GM12878 (cell line): ENCODE data around the gene UBXN10. TPM values are rescaled to one million over a fixed set of nuclear protein-coding genes. Genes with fewer than 3 reads are reported as not detected.
"Not testable (repeated sequence)": the region's sequence is repeated elsewhere in the genome, so short reads cannot be mapped to it uniquely, and the experiment has no call there.

Experiments used
- ATAC-seq: fragments of 200-7000 bp; cut with Tn5 transposase; 3 replicates; pipeline ENCODE4 v1.9.1; 2020; ENCODE audit warnings: mild to moderate bottlenecking, moderate library complexity
- BruUV-seq: library from RNA; stranded (reverse); fragments of 400-500 nt; replicated peaks from 2 replicates; lab custom pipeline; 2021; lab: Mats Ljungman, UMichigan
- CTCF ChIA-PET: fragments of 300-600 bp; sonication (Branson Sonifier 250); formaldehyde crosslinking; extraction: SDS; loops from one replicate; lab custom pipeline; 2021; ENCODE audit warnings: inconsistent platforms; lab: Yijun Ruan, JAX
- POLR2A ChIA-PET: fragments of 350-600 bp; formaldehyde crosslinking; extraction: SDS; loops from one replicate; lab custom pipeline; 2021; ENCODE audit warnings: inconsistent platforms; lab: Charles Lee
- RAD21 ChIA-PET: fragments of 300-600 bp; sonication (Branson Sonifier 250); formaldehyde crosslinking; loops from one replicate; lab custom pipeline; 2023; ENCODE audit warnings: antibody characterized with exemption; ENCODE audit not compliant: unreplicated experiment; lab: Charles Lee
- SMC1A ChIA-PET: fragments of 300-600 bp; sonication (Branson Sonifier 250); formaldehyde crosslinking; loops from one replicate; lab custom pipeline; 2023; ENCODE audit not compliant: unreplicated experiment, uncharacterized antibody; lab: Charles Lee
- DNase-seq: peaks from one replicate; pipeline ENCODE4 v3.0.0-alpha.2; 2011; ENCODE audit warnings: low read depth, low spot score
- FAIRE-seq: peaks from 3 replicates; lab custom pipeline; 2011; peaks lifted over from hg19 to GRCh38; lab: Jason Lieb, UNC
- H2AFZ ChIP-seq: 2 replicates; pipeline ENCODE4 v1.6.0; 2011; ENCODE audit warnings: low read depth, low read length, control low read depth; ENCODE audit not compliant: control insufficient read depth
- H3K27ac ChIP-seq: 2 replicates; pipeline ENCODE4 v1.5.1; 2011; ENCODE audit warnings: control low read depth; ENCODE audit not compliant: control insufficient read depth, insufficient read depth
- H3K27me3 ChIP-seq, 2 experiments: replicated peaks in 1 of 2; 2 replicates each; pipeline versions ENCODE4 v1.6.0 to v1.6.1; 2011; ENCODE audit warnings: low read length in 1 of 2; ENCODE audit not compliant: control insufficient read depth in 2 of 2, insufficient read depth in 2 of 2
- H3K36me3 ChIP-seq, 2 experiments: 2 replicates each; pipeline ENCODE4 v1.5.1; 2011; ENCODE audit warnings: low read length in 1 of 2; ENCODE audit not compliant: control insufficient read depth in 2 of 2, insufficient read depth in 2 of 2
- H3K4me1 ChIP-seq: 2 replicates; pipeline ENCODE4 v1.6.1; 2011; ENCODE audit warnings: mild to moderate bottlenecking, low read length, moderate library complexity, mixed read lengths; ENCODE audit not compliant: control insufficient read depth, insufficient read depth
- H3K4me2 ChIP-seq: 2 replicates; pipeline ENCODE4 v1.6.0; 2011; ENCODE audit warnings: control low read depth; ENCODE audit not compliant: control insufficient read depth, insufficient read depth
- H3K4me3 ChIP-seq: fragments of 200-600 bp; sonication (generic); 2 replicates; pipeline ENCODE4 v1.5.1; 2016
- H3K79me2 ChIP-seq: 2 replicates; pipeline ENCODE4 v1.6.0; 2011; ENCODE audit warnings: low read length; ENCODE audit not compliant: control insufficient read depth, insufficient read depth
- H3K9ac ChIP-seq: 2 replicates; pipeline ENCODE4 v1.8.0; 2011; ENCODE audit warnings: low read length, control low read depth, mixed read lengths; ENCODE audit not compliant: control insufficient read depth, insufficient read depth
- H3K9me3 ChIP-seq: replicated peaks from 3 replicates; pipeline ENCODE4 v1.5.1; 2011; ENCODE audit warnings: mild to moderate bottlenecking, low read length; ENCODE audit not compliant: control insufficient read depth, insufficient read depth
- H4K20me1 ChIP-seq: 2 replicates; pipeline ENCODE4 v1.6.0; 2011; ENCODE audit not compliant: control insufficient read depth, insufficient read depth
- EED ChIP-seq: sonication (generic); IDR thresholded peaks from 2 replicates; pipeline ENCODE4 v1.6.1; 2016; ENCODE audit warnings: antibody characterized with exemption, low read depth
- NFIC ChIP-seq: IDR thresholded peaks from 2 replicates; pipeline ENCODE4 v1.6.1; 2012; ENCODE audit warnings: low read depth, mild to moderate bottlenecking, inconsistent platforms, low read length, moderate library complexity
- RB1 ChIP-seq: fragments of 450-650 bp; formaldehyde crosslinking; IDR thresholded peaks from 2 replicates; pipeline ENCODE4 v1.6.1; 2017; ENCODE audit warnings: mild to moderate bottlenecking, borderline replicate concordance
- TCF12 ChIP-seq: IDR thresholded peaks from 2 replicates; pipeline ENCODE4 v1.6.1; 2011; ENCODE audit warnings: low read depth, mild to moderate bottlenecking, low read length
- ZNF622 ChIP-seq: fragments of 450-650 bp; IDR thresholded peaks from 2 replicates; pipeline ENCODE4 v1.6.1; 2017; ENCODE audit warnings: mild to moderate bottlenecking, inconsistent platforms
- WGBS: methylation state at CpG from one replicate; pipeline ENCODE4 v1.1.6; 2016; ENCODE audit warnings: low lambda C conversion rate; ENCODE audit not compliant: insufficient replicate concordance, insufficient coverage; ENCODE audit errors: missing lambda C conversion rate; 5-methylcytosine and 5-hydroxymethylcytosine counted together
- in situ Hi-C: fragments of 300-500 bp; cut with MboI; formaldehyde crosslinking; loops from 9 replicates; pipeline ENCODE4 v1.14.3; 2018; ENCODE audit warnings: mixed read lengths
- intact Hi-C: fragments of 100-400 bp; cut with micrococcal nuclease; formaldehyde crosslinking; loops from one replicate; pipeline ENCODE4 v1.14.2; 2022; ENCODE audit not compliant: unreplicated experiment
- polyA plus RNA-seq, 11 experiments: library from polyadenylated mRNA; depleted of rRNA in 4 of 11; unstranded in 6 of 11; stranded (reverse) in 5 of 11; fragments of >200 nt; fragmentation: Nextera tagmentation in 4 of 11; fragmentation: Illumina TruSeq in 1 of 11; extraction: Ambion mirVana in 4 of 11; extraction: Trizol in 1 of 11; gene quantifications; 1 replicate in 1 of 11; 2 replicates in 10 of 11; pipeline versions ENCODE4 v1.2.1 to v1.2.3, GENCODE V29; 2011 to 2016; ENCODE audit warnings: inconsistent platforms in 2 of 11, missing spikeins in 2 of 11, low read depth in 1 of 11
- total RNA-seq, 4 experiments: library from RNA; depleted of rRNA in 3 of 4; stranded (reverse); fragments of >200 nt in 3 of 4; fragmentation: Illumina TruSeq in 1 of 4; extraction: Trizol in 1 of 4; gene quantifications; 2 replicates each; pipeline versions ENCODE4 v1.2.1 to v1.2.3, GENCODE V29; 2013 to 2021

UBXN10 gene
- total and polyA plus RNA-seq, 10 of the 15 experiments (the other 5 are each of a cell fraction or from before 2014, with no cell fraction given) = 0.03 to 0.15 (median 0.06) TPM; not detected in 7

DNA sequence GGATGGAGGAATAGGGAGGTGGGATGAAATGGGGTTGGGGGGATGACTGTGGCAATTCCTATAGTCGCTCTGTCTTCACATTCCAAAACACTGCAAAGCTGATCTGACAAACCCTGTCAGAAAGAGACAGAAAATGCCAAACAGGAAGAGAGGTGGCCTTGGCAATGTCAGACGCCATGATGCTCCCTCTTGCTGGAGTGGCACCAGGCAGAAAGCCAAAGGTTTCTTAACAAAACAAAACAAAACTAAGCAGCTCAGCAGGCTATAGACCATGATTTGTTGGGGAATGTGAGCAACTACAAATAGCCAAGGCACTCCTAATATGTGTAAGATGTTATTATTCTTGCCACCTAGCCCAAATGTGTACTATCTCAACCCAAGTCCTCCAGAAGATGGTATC is 43.3 kb downstream of the UBXN10 start:
- DNase-seq = no peak
- no peak for ATAC-seq
- H3K4me3 ChIP-seq = no peak overlapping the region
- H3K36me3 ChIP-seq = no peaks in the 10 kb centered on the region
- intact Hi-C loops = no loop called here
- no peak overlapping the region for H3K27ac ChIP-seq
- no peaks in the 10 kb centered on the region for H3K4me1 ChIP-seq
- in situ Hi-C loops = no loop called here
- WGBS = 34% methylated on average over 2 of the region's 2 CpGs
- ChIA-PET POLR2A (no interaction called here), SMC1A (no interaction called here), RAD21 (no interaction called here), CTCF (interaction anchor here (1.4 kb wide), 1 partner anchor 12 kb away, joined by 4 read pairs; no protein-coding TSS in a partner anchor)
- TF ChIP-seq TCF12 (no peak), RB1 (no peak), NFIC (no peak), ZNF622 (no peak), EED (no peak)
- H2AFZ ChIP-seq = no peak overlapping the region
- H3K9ac ChIP-seq = no peak overlapping the region
- no peak overlapping the region for H3K4me2 ChIP-seq
- H3K9me3 ChIP-seq = no peaks in the 10 kb centered on the region
- no peaks in the 10 kb centered on the region for H4K20me1 ChIP-seq
- H3K27me3 ChIP-seq = peaks cover 5 to 6% of the 10 kb centered on the region in 2 experiments; a peak in 3 of 4 replicates
- FAIRE-seq = no peak
- no TSS peak for BruUV-seq
- H3K79me2 ChIP-seq = no peaks in the 10 kb centered on the region

DNA sequence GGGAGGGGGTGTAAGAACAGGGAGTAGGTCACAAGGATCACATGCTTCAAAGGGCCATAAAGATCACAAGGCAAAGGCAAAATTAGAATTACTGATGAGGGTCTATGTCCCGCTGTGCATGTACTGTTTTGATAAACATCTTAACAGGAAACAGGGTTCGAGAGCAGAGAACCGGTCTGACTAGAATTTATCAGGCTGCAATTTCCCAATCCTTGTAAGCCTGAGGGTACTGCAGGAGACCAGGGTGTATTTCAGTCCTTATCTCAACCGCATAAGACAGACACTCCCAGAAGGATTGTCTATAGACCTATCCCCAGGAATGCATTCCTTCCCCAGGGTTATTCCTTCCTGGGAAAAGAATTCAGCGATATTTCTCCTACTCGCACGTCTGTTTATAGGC is 46.7 kb downstream of the UBXN10 start:
- intact Hi-C loops, H3K4me3 ChIP-seq, H3K4me2 ChIP-seq, H4K20me1 ChIP-seq, H3K27me3 ChIP-seq, POLR2A ChIA-PET, in situ Hi-C loops, H2AFZ ChIP-seq, H3K36me3 ChIP-seq, SMC1A ChIA-PET, FAIRE-seq, H3K79me2 ChIP-seq, BruUV-seq, H3K9me3 ChIP-seq, H3K4me1 ChIP-seq, H3K9ac ChIP-seq, ATAC-seq, DNase-seq, RAD21 ChIA-PET, H3K27ac ChIP-seq: not testable (repeated sequence)
- CTCF ChIA-PET = interaction anchor here (1.5 kb wide), 1 partner anchor 19 kb away, joined by 5 read pairs; no protein-coding TSS in a partner anchor
- WGBS = 19% methylated on average over 7 of the region's 7 CpGs
